Hematopoietic multipotent progenitor cell treated with erythropoietin and hydrocortisone succinate and interleukin-3 and kit ligand, for 15 days (in vitro differentiated cells): ENCODE data around the gene KCNQ5.
A peak's percentile ranks its signal among the peaks of the same experiment; 100 is the strongest.

ENCODE experiments used
- DNase-seq: peaks from one replicate; pipeline ENCODE4 v3.0.0-alpha.2; 2015; ENCODE audit warnings: low spot score

The KCNQ5 gene

DNA sequence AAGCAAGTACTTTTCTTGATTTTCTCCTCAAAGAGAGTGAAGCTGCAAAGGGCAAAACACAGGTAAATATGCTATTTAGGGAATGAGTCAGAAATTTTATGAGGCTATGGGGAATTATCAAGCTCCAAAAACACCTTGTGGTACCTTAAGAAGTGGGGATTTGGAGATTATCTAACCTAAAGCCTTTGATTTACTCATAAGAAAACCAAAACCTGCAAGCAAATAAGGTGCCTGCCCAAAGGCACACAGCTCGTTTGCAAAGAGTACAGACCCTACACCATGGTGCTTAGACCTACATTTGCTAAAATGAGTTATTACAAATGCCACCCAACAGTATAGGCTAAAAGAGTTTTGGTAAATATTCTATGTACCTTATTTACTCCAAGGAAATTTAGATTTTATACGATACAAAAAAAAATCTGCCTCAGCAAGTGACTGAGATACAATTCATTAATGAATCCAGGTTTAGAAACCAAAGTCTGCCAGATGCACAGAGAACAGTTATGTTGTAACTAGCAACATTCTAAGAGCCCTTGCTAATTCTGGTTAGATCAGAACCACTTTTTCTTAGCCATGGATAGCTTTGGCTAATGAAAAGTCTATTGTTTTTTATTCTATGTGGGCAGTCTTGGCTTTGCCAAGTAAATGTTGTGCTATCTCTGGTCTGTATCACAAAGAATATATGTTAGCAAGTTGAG lies 501.9 kb downstream of the KCNQ5 start:
- DNase-seq = no peak

DNA sequence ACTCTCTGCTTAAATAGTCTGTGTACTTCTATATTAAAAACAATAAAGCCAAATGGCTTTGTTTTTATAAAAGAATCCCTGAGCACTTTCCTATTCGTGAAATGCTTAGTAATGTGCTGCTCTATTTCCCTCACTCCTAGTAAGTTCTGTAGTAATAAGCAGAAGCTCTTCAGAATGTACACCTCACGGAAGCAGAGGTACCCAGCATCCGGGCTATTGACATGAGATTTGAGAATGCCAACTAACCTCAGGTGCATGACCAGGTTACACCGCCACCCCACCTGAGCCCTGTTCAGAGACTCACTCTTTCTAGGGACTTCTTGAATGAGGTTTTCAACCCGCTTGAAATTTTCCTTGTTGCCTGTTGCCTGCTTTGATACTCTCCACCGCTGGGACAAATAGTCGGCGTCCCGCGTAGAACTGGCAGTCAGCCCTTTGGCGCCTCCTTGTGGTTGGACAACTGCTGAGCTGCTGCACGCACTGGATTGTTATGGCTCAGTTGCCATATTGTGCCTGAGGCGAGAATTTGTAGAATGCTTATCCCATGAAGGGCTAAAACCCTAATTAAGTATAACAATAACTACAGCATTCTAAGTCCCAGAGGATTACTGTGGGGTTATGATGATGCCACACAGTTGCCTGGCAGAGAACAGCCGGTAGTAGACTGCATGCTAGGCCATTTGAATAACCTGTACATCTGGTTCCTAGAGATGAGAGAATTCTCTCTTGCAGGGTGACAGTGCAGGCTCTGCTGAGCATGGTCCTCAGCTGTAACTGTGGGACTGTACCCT lies 508.0 kb downstream of the KCNQ5 start:
- DNase-seq = peak; percentile 48

DNA sequence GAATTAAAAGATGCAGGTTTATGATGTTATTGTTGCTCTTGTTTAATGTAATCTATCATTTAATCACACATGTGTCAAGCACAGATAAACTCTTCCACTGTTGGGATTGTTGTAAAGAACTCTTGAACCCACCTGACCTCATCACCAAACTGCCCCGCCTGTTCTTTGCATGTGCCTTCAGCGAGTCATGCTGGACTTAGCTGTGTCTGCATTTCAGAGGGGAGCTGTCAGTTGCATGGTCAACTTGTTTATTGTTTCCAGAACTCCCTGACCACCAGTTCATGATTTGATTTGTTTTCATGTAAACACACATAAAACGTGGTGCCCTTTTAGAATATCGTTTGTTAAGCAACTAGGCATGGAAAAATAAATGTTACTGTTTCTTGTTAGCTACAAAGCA lies 509.8 kb downstream of the KCNQ5 start:
- no peak for DNase-seq

DNA sequence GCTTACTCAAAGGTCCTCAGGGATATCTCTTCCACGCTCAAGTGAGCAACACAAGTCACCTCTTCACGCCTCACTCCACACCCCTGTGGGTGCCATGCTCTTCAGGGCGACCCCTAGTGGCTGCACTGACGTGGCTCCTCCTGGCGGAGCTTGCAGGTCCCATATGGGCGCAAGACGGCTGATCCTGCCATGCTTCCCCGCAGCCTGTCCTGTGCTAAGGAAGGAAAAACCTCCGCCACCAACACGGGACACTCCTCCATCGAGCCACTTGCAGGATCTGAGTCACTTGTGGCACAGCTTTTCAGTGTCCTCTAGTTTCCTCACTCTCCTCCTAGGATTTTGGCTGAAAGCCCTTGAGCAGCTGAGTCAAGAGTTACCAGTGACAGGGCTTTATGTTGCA lies 512.7 kb downstream of the KCNQ5 start:
- peak; percentile 8 for DNase-seq

DNA sequence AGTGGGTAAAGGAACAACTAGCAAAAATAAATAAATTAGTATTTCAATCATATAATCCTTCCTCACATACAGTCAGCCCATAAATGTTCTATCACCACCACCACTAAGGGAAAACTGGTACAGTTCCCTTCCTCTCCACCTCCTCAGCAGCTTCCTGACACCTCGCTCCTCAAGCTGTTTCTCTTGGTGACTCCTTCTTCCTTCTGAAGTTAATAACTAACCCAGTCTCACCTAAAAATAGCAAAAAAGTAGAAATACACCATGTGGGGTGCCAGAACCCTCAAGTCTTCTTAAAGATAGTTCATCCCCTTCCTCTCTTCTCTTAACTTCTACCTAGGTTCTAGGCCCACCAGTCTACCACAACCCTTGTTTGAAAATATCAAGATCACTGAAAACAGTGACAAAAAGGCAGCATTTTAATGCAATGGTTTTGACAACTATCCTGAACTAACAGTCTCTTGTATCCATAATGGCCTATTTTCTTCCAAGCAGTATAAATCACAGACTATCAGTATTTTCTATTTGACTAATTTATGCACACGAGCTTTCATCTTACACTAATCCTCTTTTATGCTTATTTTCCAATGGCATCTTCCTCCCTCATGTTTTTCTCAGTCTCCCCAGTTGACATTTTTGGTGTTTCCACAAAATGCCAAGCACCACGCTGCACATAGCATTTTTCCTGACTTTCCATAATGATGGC lies 518.0 kb downstream of the KCNQ5 start:
- DNase-seq = no peak

DNA sequence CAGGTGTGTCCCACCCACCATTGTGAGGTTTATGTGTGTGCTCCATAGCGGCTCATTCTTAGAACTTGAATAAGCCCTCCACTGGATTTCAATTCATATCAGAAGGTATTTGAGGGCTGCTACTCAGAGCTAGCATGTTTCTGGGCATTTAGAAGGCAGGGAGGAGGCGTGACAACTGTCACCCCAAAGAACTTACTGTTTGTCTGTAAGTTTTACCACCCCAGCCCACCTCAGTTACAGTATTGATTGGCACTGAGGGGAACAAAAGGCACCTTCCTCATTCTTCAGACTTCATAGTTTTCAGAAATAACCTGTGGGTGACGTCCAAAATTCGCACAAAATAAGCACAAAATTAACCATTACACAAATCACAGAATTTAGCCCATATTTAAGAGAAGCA lies 521.7 kb downstream of the KCNQ5 start:
- DNase-seq = no peak

DNA sequence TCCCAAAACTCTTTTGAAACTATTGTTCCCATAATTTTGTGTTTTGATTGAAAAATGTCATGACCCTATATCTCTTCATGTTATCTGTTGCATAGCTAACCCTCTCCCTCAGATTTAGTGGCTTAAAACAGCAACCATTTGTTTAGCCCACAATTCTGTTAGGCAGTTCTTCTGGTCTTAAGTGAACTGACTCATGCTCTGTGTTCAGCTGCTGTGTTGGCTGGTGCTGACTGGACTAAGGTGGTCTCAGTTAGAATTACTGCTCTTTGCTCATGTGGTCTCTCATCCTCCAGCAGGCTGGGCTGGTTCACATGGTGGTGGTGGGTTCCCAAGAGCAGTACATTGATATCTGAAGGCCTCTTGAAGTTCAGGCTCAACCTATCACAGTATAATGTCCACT lies 522.7 kb downstream of the KCNQ5 start:
- no peak for DNase-seq

DNA sequence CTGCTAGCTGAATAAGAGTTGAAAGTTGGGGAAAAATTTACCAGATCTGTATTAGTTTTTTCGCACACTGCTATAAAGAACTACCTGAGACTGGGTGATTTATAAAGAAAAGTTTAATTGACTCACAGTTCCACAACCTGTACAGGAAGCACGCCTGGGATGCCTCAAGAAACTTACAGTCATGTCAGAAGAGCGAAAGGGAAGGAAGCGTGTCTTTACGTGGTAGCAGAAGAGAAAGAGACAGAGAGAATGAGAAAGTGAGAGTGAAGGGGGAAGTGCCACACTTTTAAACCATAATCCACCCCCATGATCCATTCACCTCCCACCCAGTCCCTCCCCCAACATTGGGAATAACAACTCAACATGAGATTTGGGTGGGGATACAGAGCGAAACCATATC lies 523.8 kb downstream of the KCNQ5 start:
- no peak for DNase-seq

DNA sequence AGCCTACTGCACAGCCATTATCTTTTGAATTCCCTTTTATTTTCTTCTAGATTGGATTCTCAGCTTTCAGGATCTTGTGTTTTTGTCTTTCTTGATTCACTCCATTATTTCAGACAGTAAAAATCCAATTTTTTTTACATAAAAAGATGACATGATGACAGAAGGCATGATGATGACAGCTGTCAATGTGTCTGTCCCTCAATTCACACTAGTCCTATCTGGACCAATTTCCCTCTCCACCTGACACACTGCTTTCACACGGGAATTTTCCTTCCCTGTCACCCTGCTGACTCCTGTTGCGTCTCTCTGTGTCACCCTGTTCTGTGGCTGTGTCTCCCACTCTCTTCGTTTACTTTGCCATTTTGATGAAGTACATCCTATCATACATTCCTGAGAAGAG lies 529.9 kb downstream of the KCNQ5 start:
- no peak for DNase-seq

DNA sequence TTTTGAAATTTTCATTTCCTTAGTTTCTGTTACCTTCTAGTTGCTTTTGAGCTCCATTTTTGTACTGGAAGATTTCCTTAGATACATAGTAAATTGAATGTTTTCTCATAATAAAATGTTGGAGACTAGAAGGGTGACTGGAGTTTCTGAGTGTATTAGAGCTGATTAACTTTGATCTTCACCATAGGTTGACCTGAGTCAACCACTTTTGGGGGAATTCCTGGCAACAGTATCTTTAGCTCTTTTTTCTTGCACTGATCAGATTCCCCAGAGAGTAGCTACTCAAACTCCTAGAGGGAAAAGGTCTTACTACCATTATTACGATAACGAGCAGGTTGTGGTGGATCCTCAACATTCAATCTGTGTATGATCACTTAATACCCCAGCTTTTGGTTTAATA lies 530.7 kb downstream of the KCNQ5 start:
- no peak for DNase-seq

DNA sequence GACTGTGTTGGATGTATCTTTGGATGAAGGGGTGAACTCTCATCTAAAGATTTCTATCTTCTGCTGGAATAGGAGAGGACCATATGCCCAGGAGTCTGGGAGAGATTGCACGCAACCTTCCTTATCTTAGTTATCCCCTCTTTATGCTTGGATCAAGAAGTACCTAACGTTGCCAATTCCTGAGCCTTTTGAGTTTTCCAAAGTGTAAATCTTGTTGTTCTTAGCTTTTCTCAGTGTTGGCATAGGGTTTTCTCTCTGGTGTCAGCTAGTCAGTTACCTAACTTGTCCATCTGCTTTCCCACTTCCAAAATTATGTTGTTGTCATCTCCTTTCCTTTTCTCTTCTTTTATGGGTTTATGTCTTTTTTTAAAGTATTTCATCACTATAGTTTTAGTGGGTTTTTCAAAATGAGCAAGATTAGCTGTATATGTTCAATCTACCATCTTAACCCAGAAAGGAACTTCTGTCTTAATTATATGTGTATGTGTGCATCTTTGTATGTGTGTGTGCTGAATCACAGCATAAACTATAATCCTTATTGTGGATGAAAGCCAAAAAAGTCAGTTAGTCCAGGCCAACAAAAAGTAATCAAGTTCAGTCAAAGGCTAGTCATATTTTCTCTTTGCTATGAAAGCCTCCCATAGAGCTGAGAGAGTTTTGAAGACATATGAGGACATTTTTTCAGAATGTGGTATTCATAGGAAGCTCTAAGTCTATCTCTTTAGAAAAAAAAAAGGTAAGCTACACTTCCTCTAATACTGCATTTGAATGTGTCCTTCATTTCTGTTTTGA lies 531.3 kb downstream of the KCNQ5 start:
- DNase-seq = no peak

DNA sequence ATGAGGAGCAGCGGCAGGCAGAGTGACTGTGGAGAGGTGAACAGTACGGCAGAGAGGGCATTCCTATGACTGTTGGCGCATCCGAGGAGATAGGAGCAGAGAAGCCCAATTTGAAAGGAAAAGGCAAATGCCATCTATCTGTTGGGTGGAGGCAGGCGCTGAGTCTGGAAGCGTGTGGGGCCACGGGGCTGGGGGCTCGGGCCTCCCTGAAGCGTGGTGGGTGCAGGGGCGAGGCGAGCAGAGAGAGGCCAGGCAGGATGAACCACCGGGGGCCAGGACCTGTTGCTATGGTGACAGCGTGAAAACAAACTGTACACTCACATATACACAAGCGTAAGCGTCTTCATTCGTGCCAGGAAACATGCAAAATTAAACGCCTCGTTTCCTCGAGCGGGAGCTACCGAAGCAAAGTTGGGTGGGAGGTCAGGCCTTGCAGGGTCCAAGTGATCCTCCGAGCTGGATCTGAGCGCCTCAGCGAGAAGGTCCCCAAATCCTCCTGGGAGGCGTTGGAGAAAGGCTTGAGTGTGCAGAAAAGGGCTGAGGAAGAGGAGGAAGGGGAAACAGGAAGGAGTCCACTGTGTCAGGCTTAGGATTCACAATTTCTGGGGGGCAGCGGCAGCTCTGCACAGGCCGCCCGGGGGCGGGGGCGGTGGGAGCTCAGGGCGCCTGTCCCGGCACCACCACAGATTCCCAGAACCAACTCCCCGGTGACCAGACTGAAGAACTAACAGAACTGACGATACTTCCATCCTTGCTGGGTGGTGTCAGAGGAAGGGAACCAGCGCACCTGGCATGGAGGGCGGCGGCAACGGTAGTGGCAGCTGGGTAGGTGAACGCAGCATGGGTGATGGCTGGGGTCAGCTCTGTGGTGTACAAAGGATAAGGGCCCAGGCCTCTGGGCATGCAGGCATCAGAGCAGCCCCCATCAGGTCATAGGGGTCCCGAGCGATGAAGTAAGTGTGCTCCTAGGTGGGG lies 535.2 kb downstream of the KCNQ5 start:
- DNase-seq = no peak

DNA sequence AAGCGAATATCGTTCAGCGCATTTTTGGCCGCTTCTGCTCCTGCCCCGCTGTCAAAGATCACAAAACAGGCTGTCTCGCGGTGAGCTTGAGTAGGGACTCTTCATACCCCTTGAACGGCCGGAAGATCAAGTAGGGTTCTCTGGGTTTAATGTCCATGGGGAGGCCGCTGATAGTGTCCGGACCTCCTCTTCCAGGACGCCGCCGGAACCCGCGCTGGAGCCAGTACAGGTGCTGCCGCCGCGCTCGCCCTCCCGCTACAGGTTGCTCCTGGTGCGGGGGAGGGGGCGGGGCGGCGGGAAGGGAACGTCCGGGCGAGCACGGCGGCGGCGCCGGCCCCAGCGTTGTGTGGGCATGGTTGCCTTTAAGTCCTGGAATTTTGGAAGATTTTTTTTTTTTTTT lies 536.0 kb downstream of the KCNQ5 start:
- DNase-seq = no peak

DNA sequence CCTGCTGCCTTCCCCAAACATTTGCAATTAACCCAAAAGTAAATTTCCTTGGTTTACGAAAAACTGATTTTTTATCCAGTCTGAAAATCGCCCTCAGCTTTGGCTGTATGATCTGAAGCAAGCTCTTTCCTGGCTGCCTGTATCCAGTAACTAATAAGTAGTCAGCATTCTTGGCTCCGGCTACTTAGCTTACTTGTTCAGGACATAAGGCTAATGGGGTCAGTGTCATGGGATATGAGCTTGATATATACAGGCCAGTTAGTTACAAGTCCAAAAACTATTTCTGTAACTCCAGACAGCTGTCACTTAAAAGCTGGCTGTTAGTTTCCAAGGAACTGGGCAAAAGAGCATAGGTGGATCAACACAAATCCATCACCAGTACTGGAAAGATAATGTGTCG lies 547.2 kb downstream of the KCNQ5 start:
- DNase-seq = no peak

DNA sequence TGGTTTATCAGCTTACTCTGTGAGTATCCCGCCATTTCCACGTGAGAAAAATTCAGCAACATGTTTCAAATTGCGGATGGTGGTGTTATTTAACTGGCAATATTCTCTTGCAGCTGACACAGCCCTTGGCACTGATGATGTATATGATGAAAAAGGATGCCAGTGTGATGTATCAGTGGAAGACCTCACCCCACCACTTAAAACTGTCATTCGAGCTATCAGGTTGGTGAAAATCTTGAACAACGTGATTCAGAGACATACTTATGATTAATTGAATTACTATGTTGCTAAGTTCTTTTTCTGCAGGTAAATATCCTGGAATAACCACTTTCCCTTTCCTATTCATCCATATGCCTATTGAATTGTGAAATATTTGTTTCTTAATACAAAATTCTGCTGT lies 547.8 kb downstream of the KCNQ5 start:
- no peak for DNase-seq

DNA sequence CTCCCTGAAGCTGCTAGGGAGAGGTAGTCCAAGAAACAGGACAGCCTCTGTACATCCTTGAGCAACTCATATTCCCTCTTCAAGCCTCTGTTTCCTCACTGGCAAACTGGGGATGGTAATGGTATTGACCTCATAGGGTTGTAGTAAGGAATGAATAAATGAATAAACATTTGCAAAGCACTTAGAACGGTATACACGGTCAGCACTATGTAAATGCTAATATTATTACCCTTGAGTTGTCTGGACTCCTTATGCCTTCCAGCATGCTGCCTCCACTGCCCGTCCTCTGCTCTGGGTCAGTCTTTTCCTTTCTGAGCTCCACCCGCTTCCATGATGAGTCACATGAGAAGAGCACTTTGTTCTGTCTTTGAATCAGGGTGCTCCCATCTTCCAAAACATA lies 552.8 kb downstream of the KCNQ5 start:
- DNase-seq = no peak

DNA sequence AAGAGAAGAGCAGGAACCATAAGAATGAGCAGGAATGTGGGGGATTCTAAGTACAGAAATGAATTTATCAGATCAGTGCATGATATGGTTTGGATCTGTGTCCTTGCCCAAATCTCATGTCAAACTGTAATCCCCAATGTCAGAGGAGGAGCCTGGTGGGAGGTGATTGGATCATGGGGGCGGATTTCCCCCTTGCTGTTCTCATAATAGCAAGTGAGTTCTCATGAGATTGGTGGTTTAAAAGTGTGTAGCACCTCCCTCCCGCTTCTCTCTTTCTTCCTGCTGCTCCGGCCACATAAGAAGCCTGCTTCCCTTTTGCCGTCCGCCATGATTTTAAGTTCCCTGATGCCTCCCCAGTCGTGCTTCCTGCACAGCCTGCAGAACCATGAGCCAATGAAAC lies 554.2 kb downstream of the KCNQ5 start:
- no peak for DNase-seq

DNA sequence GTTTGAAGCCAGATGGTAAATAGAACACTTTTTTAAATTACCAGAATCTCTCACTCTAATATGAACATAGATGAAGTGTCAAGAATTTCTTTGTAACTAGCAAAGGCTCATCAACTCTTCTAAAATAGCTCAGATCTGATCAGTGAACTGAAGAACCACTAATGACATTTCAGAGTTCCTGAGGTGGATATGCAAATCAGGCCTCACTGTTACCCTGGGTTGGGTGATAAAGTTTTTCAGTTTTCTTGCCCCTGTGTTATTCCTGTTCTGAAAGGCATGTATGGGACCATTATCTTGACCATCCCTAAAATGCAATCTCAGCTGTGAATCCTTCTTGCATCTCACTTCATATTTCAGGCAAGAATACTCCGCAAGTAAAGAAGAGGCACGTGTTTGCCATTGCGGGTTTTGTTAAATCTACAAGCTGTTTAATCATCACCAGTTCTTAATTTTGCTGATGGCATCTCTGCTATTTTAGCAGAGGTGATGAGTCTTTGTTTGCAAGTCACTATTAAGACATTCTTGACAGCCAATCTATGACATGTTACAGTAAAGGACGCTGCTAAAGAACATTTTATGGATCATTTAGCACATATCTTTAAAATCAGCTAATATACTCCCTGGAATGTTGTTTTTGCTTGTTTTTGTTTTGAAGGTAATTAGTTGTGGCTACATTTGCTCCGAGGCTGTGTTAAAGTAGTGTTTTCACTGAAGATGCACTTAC lies 555.5 kb downstream of the KCNQ5 start:
- DNase-seq = no peak

DNA sequence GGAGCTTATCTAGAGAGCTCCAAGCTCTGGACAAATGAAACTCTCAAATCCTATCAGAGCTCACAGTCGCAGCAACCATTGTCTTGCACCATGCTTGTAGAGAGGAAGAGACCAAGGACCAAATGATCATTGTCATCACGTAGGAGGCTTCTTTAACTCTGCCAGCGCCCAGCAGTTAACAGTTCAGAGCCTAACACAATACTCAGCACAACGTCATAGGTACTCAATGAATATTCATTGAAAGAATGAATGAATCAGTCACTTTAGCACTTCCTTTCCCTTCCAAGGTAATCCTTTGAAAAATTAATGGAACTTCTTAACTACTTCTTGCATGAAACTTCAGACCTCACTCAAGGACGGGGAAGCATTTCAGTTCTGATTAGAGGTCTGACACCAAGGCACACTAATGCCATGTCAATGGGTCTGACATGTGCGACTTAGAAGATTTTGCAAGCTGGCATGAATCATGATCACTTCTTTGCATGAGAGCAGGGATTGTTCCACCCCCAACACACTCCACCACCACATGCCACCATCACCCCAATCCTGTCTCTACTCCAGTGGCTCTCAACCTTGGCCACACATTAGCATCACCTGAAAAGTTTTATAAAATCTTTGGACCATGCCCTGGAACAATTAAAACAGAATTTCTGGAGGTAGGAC lies 558.3 kb downstream of the KCNQ5 start:
- DNase-seq = no peak
